ENCODE data around the gene ZNF423. TPM values are rescaled to one million over a fixed set of nuclear protein-coding genes. Genes with fewer than 3 reads are reported as not detected.

Gene ZNF423
- polyA plus RNA-seq, 1 donor from 2014 or later = 4.5 TPM

DNA sequence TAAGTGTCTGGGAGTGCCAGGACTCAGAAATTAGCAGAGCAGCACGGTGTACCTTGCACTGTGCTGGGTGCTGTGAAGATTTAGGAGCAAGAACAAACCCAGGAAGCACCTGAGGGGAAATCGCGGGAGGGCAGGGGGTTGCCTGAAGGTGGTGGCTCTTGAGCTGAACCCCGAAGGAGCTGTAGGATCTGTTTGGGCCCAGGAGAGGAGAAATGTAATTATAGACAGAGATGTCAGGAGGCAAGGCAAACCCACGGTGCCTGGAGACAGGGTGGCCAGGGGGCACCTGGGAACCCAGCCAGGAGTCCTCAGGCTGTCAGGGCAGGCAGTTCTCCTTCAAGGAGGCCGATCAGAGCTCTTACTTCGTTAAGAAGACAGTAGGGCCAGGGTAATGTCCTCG is 373.2 kb downstream of the ZNF423 start:
- H3K9ac ChIP-seq (ENCODE audit: low read length) = no peak overlapping the region
- no peaks in the 10 kb centered on the region for H3K9me3 ChIP-seq (ENCODE audit: low read length)
- H3K27ac ChIP-seq (ENCODE audit: low read length) = no peak overlapping the region
- no peak overlapping the region for H2AFZ ChIP-seq (ENCODE audit: low read depth, low read length)
- no peak overlapping the region for H3K4me2 ChIP-seq (ENCODE audit: low read length)
- H3K9me2 ChIP-seq (ENCODE audit: insufficient read depth, low read length) = no peaks in the 10 kb centered on the region
- no peaks in the 10 kb centered on the region for H3K36me3 ChIP-seq (ENCODE audit: insufficient read depth, low read length)
- H3F3A ChIP-seq (ENCODE audit: insufficient read depth, low read length, poor library complexity, severe bottlenecking) = no peaks in the 10 kb centered on the region
- no peaks in the 10 kb centered on the region for H3K79me2 ChIP-seq (replicated peaks; ENCODE audit: insufficient read depth, low read length)
- no peak for TF ChIP-seq CTCF (IDR thresholded peaks at IDR 0.05; ENCODE audit: poor library complexity, severe bottlenecking)
- no peak for TF ChIP-seq MXI1 (conservative IDR thresholded peaks at IDR 0.05; ENCODE audit: poor library complexity, severe bottlenecking)
- TF ChIP-seq POLR2AphosphoS5 (IDR thresholded peaks at IDR 0.05) = no peak
- TF ChIP-seq EP300 (conservative IDR thresholded peaks at IDR 0.05; ENCODE audit: poor library complexity, severe bottlenecking) = no peak
- TF ChIP-seq, protein P1, sequence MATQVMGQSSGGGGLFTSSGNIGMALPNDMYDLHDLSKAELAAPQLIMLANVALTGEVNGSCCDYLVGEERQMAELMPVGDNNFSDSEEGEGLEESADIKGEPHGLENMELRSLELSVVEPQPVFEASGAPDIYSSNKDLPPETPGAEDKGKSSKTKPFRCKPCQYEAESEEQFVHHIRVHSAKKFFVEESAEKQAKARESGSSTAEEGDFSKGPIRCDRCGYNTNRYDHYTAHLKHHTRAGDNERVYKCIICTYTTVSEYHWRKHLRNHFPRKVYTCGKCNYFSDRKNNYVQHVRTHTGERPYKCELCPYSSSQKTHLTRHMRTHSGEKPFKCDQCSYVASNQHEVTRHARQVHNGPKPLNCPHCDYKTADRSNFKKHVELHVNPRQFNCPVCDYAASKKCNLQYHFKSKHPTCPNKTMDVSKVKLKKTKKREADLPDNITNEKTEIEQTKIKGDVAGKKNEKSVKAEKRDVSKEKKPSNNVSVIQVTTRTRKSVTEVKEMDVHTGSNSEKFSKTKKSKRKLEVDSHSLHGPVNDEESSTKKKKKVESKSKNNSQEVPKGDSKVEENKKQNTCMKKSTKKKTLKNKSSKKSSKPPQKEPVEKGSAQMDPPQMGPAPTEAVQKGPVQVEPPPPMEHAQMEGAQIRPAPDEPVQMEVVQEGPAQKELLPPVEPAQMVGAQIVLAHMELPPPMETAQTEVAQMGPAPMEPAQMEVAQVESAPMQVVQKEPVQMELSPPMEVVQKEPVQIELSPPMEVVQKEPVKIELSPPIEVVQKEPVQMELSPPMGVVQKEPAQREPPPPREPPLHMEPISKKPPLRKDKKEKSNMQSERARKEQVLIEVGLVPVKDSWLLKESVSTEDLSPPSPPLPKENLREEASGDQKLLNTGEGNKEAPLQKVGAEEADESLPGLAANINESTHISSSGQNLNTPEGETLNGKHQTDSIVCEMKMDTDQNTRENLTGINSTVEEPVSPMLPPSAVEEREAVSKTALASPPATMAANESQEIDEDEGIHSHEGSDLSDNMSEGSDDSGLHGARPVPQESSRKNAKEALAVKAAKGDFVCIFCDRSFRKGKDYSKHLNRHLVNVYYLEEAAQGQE (IDR thresholded peaks at IDR 0.05; ENCODE audit: borderline replicate concordance) = no peak
- H4K20me1 ChIP-seq (ENCODE audit: insufficient read depth) = no peaks in the 10 kb centered on the region
- no peaks in the 10 kb centered on the region for H3K27me3 ChIP-seq (ENCODE audit: insufficient read depth, low read depth, low read length)
- no peak overlapping the region for H3K4me3 ChIP-seq (ENCODE audit: low read length)

DNA sequence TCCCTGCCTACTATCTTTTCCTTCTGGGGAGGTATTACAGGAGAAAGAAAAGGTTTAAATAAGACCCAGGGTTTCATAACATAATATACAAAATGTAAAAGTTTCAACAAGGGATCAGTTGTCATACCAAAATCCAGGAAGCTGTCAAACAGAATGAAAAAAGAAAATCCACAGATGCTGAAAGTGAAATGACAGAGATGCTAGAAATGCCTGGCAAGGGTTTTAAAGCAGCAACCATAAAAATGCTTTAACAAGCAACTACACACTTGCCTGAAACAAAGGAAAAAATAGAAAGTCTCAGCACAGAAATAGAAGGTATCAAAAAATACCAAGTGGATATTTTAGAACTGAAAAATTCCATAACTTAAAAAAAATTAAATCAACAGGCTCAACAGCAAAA is 377.3 kb downstream of the ZNF423 start:
- Histone ChIP-seq H3K9me3 (ENCODE audit: low read length) (no peaks in the 10 kb centered on the region), H2AFZ (ENCODE audit: low read depth, low read length) (no peak overlapping the region), H3F3A (ENCODE audit: insufficient read depth, low read length, poor library complexity, severe bottlenecking) (no peaks in the 10 kb centered on the region), H3K79me2 (replicated peaks; ENCODE audit: insufficient read depth, low read length) (no peaks in the 10 kb centered on the region), H3K27me3 (ENCODE audit: insufficient read depth, low read depth, low read length) (no peaks in the 10 kb centered on the region), H3K4me3 (ENCODE audit: low read length) (no peak overlapping the region), H3K4me2 (ENCODE audit: low read length) (no peak overlapping the region), H4K20me1 (ENCODE audit: insufficient read depth) (no peaks in the 10 kb centered on the region), H3K36me3 (ENCODE audit: insufficient read depth, low read length) (no peaks in the 10 kb centered on the region), H3K9ac (ENCODE audit: low read length) (no peak overlapping the region), H3K9me2 (ENCODE audit: insufficient read depth, low read length) (no peaks in the 10 kb centered on the region), H3K27ac (ENCODE audit: low read length) (no peak overlapping the region)
- TF ChIP-seq MXI1 (conservative IDR thresholded peaks at IDR 0.05; ENCODE audit: poor library complexity, severe bottlenecking) = no peak
- no peak for TF ChIP-seq RAD21 (conservative IDR thresholded peaks at IDR 0.05)
- no peak for TF ChIP-seq EP300 (conservative IDR thresholded peaks at IDR 0.05; ENCODE audit: poor library complexity, severe bottlenecking)
- no peak for TF ChIP-seq CTCF (IDR thresholded peaks at IDR 0.05; ENCODE audit: poor library complexity, severe bottlenecking)
- no peak for TF ChIP-seq TAF1 (IDR thresholded peaks at IDR 0.05; ENCODE audit: low read depth)
- TF ChIP-seq SMC3 (conservative IDR thresholded peaks at IDR 0.05; ENCODE audit: poor library complexity) = no peak
- TF ChIP-seq POLR2AphosphoS5 (IDR thresholded peaks at IDR 0.05) = no peak
- TF ChIP-seq, protein P1 (IDR thresholded peaks at IDR 0.05; ENCODE audit: borderline replicate concordance) = no peak
- no peak for TF ChIP-seq EZH2 (IDR thresholded peaks at IDR 0.05; ENCODE audit: borderline replicate concordance, insufficient read depth, low read length, poor library complexity, severe bottlenecking)
